8988T (cell line): ENCODE measurements around the gene MAN1A1.

ENCODE experiments used
- DNase-seq: peaks from one replicate; pipeline ENCODE4 v3.0.0; 2011

MAN1A1 gene

GRCh38 chr6:119324718-119325117 is 24.8 kb downstream of the MAN1A1 start:
- no peak for DNase-seq

GRCh38 chr6:119323931-119324330 is 25.6 kb downstream of the MAN1A1 start:
- DNase-seq: no peak

- no peak for DNase-seq
Measured at GRCh38 chr6:119323478-119323877, 26.1 kb downstream of the MAN1A1 start.

- DNase-seq: no peak
Measured at GRCh38 chr6:119322715-119323350, 26.7 kb downstream of the MAN1A1 start.

GRCh38 chr6:119322034-119322433 is 27.5 kb downstream of the MAN1A1 start:
- no peak for DNase-seq

- no peak for DNase-seq
Measured at GRCh38 chr6:119319694-119320093, 29.9 kb downstream of the MAN1A1 start.

- no peak for DNase-seq
Measured at GRCh38 chr6:119318730-119319129, 30.8 kb downstream of the MAN1A1 start.

- DNase-seq: no peak
Measured at GRCh38 chr6:119318176-119318575, 31.4 kb downstream of the MAN1A1 start.

GRCh38 chr6:119317007-119317406 is 32.6 kb downstream of the MAN1A1 start:
- DNase-seq: no peak

GRCh38 chr6:119314885-119315272 is 34.7 kb downstream of the MAN1A1 start:
- DNase-seq: no peak

GRCh38 chr6:119313937-119314884 is 35.4 kb downstream of the MAN1A1 start:
- no peak for DNase-seq

- DNase-seq: no peak
Measured at GRCh38 chr6:119312875-119313338, 36.7 kb downstream of the MAN1A1 start.

GRCh38 chr6:119312441-119312840 is 37.1 kb downstream of the MAN1A1 start:
- no peak for DNase-seq

- DNase-seq: no peak
Measured at GRCh38 chr6:119311514-119312142, 37.9 kb downstream of the MAN1A1 start.

- no peak for DNase-seq
Measured at GRCh38 chr6:119310486-119311036, 39.0 kb downstream of the MAN1A1 start.

- DNase-seq: no peak
Measured at GRCh38 chr6:119308991-119309657, 40.4 kb downstream of the MAN1A1 start.

GRCh38 chr6:119308048-119308570 is 41.5 kb downstream of the MAN1A1 start:
- no peak for DNase-seq

- DNase-seq: no peak
Measured at GRCh38 chr6:119307056-119307455, 42.5 kb downstream of the MAN1A1 start.

GRCh38 chr6:119306396-119306968 is 43.1 kb downstream of the MAN1A1 start:
- no peak for DNase-seq

- no peak for DNase-seq
Measured at GRCh38 chr6:119303164-119303887, 46.2 kb downstream of the MAN1A1 start.

GRCh38 chr6:119301429-119301828 is 48.1 kb downstream of the MAN1A1 start:
- DNase-seq: no peak
